Activated CD4-positive, alpha-beta T cell treated with anti-CD3 and anti-CD28 coated beads for 1 hour (primary cell): ENCODE measurements around the gene PPT2.
A peak's percentile ranks its signal among the peaks of the same experiment; 100 is the strongest.

Experiments
- DNase-seq: peaks from one replicate; pipeline ENCODE4 v3.0.0-alpha.2; 2020

The PPT2 gene

GRCh38 chr6:32152769-32153563, 975 bp upstream of the PPT2 start:
- DNase-seq, result no peak

- DNase-seq, result peak; percentile 50
Observed at GRCh38 chr6:32154514-32155161, 697 bp downstream of the PPT2 start.

GRCh38 chr6:32156891-32157290, 3.0 kb downstream of the PPT2 start:
- no peak for DNase-seq

- DNase-seq, result no peak
Observed at GRCh38 chr6:32158052-32158451, 4.1 kb downstream of the PPT2 start.

- no peak for DNase-seq
Observed at GRCh38 chr6:32163559-32164258, 9.8 kb downstream of the PPT2 start.

- DNase-seq, result no peak
Observed at GRCh38 chr6:32164295-32164694, 10.4 kb downstream of the PPT2 start, which contains the start of gene EGFL8. Gene EGFL8, plus strand, starts transcription at chr6:32164595. Its CDS starts 1,571 bp downstream, at chr6:32166166.

GRCh38 chr6:32166411-32167061, 12.6 kb downstream of the PPT2 start:
- no peak for DNase-seq

- no peak for DNase-seq
Observed at GRCh38 chr6:32167154-32167760, 13.3 kb downstream of the PPT2 start.

- DNase-seq, result no peak
Observed at GRCh38 chr6:32167761-32168262, 13.9 kb downstream of the PPT2 start.

- no peak for DNase-seq
Observed at GRCh38 chr6:32168350-32168749, 14.4 kb downstream of the PPT2 start.

GRCh38 chr6:32168807-32169591, 15.1 kb downstream of the PPT2 start:
- DNase-seq, result no peak

- DNase-seq, result no peak
Observed at GRCh38 chr6:32170294-32170693, 16.4 kb downstream of the PPT2 start.

GRCh38 chr6:32171234-32171633, 17.3 kb downstream of the PPT2 start:
- no peak for DNase-seq

- no peak for DNase-seq
Observed at GRCh38 chr6:32173051-32173727, 19.2 kb downstream of the PPT2 start.

- DNase-seq, result no peak
Observed at GRCh38 chr6:32174416-32174815, 20.5 kb downstream of the PPT2 start.

GRCh38 chr6:32175322-32175710, 21.4 kb downstream of the PPT2 start:
- DNase-seq, result no peak

- peak; percentile 92 for DNase-seq
Observed at GRCh38 chr6:32175711-32176475, 22.0 kb downstream of the PPT2 start, which contains the start of gene AGPAT1. Gene AGPAT1, minus strand, starts transcription at chr6:32176084. Its CDS starts 4,588 bp downstream, at chr6:32171496.

GRCh38 chr6:32176476-32177182, 22.7 kb downstream of the PPT2 start:
- no peak for DNase-seq

- no peak for DNase-seq
Observed at GRCh38 chr6:32177183-32177787, 23.3 kb downstream of the PPT2 start.
